K562 (cell line): ENCODE data around the gene ZNF740. TPM values are rescaled to one million over a fixed set of nuclear protein-coding genes. Genes with fewer than 3 reads are reported as not detected.

ENCODE experiments used
- CEBPZ ChIP-seq: fragments of 150-350 bp; IDR thresholded peaks from 2 replicates; pipeline ENCODE4 v1.6.1; 2014; ENCODE audit warnings: low read depth, mild to moderate bottlenecking, low read length, borderline replicate concordance
- E2F3 ChIP-seq: fragments of 250-450 bp; sonication (Bioruptor Pico); IDR thresholded peaks from 2 replicates; pipeline ENCODE4 v1.4.0; 2020; ENCODE audit warnings: mild to moderate bottlenecking
- EP300 ChIP-seq: IDR thresholded peaks from 2 replicates; pipeline ENCODE4 v1.6.1; 2012; ENCODE audit warnings: low read length, improper control_type of control experiment
- ESRRB ChIP-seq: fragments of 250-450 bp; sonication (Bioruptor Pico); IDR thresholded peaks from 2 replicates; pipeline ENCODE4 v1.5.0; 2020; ENCODE audit warnings: mild to moderate bottlenecking, moderate library complexity, borderline replicate concordance
- HSF4 ChIP-seq: fragments of 250-450 bp; sonication (Bioruptor Pico); IDR thresholded peaks from 2 replicates; pipeline ENCODE4 v2.1.2; 2022; ENCODE audit warnings: mild to moderate bottlenecking, moderate library complexity, borderline replicate concordance
- ILK ChIP-seq: fragments of 450-650 bp; IDR thresholded peaks from 2 replicates; pipeline ENCODE4 v1.6.1; 2016; ENCODE audit warnings: missing genetic modification characterization, low read depth, mild to moderate bottlenecking, missing compliant biosample characterization, moderate library complexity, borderline replicate concordance
- IRF9 ChIP-seq: fragments of 450-650 bp; IDR thresholded peaks from 2 replicates; pipeline ENCODE4 v1.6.1; 2016; ENCODE audit warnings: missing biosample characterization, missing genetic modification characterization
- NRF1 ChIP-seq, 2 experiments: fragments of 450-650 bp; IDR thresholded peaks in 1 of 2; conservative IDR thresholded peaks in 1 of 2; 2 replicates each; pipeline ENCODE4 v1.6.1; 2014; ENCODE audit warnings: mild to moderate bottlenecking in 2 of 2
- PRPF4 ChIP-seq: fragments of 200-400 bp; formaldehyde crosslinking; IDR thresholded peaks from one replicate; pipeline ENCODE4 v1.6.1; 2017; ENCODE audit warnings: low read length, low read depth, mild to moderate bottlenecking; ENCODE audit not compliant: insufficient read depth, poor library complexity, severe bottlenecking
- SLC30A9 ChIP-seq: fragments of 250-450 bp; sonication (Bioruptor Pico); IDR thresholded peaks from 2 replicates; pipeline ENCODE4 v1.8.0; 2022; ENCODE audit warnings: mild to moderate bottlenecking, moderate library complexity
- STAT5B ChIP-seq: fragments of 250-450 bp; sonication (Bioruptor Pico); IDR thresholded peaks from 2 replicates; pipeline ENCODE4 v1.8.0; 2021; ENCODE audit warnings: mild to moderate bottlenecking, inconsistent platforms
- ZBTB34 ChIP-seq: fragments of 250-450 bp; sonication (Bioruptor Pico); IDR thresholded peaks from 2 replicates; pipeline ENCODE4 v1.8.0; 2021; ENCODE audit warnings: mild to moderate bottlenecking, moderate library complexity
- ZC3H8 ChIP-seq: fragments of 450-650 bp; IDR thresholded peaks from 2 replicates; pipeline ENCODE4 v1.6.1; 2017
- ZNF134 ChIP-seq: fragments of 250-450 bp; sonication (Bioruptor Pico); conservative IDR thresholded peaks from 2 replicates; pipeline ENCODE4 v1.4.0; 2020
- ZNF217 ChIP-seq: sonication (generic); formaldehyde crosslinking; IDR thresholded peaks from 2 replicates; pipeline ENCODE4 v1.8.0; 2022; ENCODE audit warnings: mild to moderate bottlenecking, missing genetic modification reagents
- ZNF311 ChIP-seq: fragments of 250-450 bp; sonication (Bioruptor Pico); IDR thresholded peaks from 2 replicates; pipeline ENCODE4 v1.4.0; 2020; ENCODE audit warnings: mild to moderate bottlenecking, moderate library complexity
- ZNF324 ChIP-seq: fragments of 250-450 bp; sonication (Bioruptor Pico); IDR thresholded peaks from 2 replicates; pipeline ENCODE4 v1.4.0; 2020; ENCODE audit warnings: mild to moderate bottlenecking
- ZNF449 ChIP-seq: fragments of 250-450 bp; sonication (Bioruptor Pico); IDR thresholded peaks from 2 replicates; pipeline ENCODE4 v1.8.0; 2022; ENCODE audit warnings: moderate library complexity, mild to moderate bottlenecking, inconsistent platforms
- polyA plus RNA-seq, 8 experiments: library from polyadenylated mRNA; depleted of rRNA in 4 of 8; stranded (reverse) in 5 of 8; unstranded in 3 of 8; fragments of >200 nt; fragmentation: Nextera tagmentation in 2 of 8; fragmentation: Illumina TruSeq in 1 of 8; extraction: Ambion mirVana in 2 of 8; extraction: Trizol in 1 of 8; gene quantifications; 2 replicates each; pipeline versions ENCODE4 v1.2.1 to v1.2.3, GENCODE V29; 2011 to 2014; ENCODE audit warnings: inconsistent platforms in 1 of 8, missing spikeins in 1 of 8
- total RNA-seq, 7 experiments: library from RNA; depleted of rRNA in 6 of 7; stranded (reverse); fragments of >200 nt in 6 of 7; fragmentation: Illumina TruSeq in 2 of 7; extraction: Trizol in 2 of 7; gene quantifications; 2 replicates each; pipeline versions ENCODE4 v1.2.1 to v1.2.3, GENCODE V29; 2011 to 2021; ENCODE audit warnings: low replicate concordance in 1 of 7

Gene ZNF740
- total and polyA plus RNA-seq, 9 of the 15 experiments (the other 6 are each of a cell fraction or from before 2014, with no cell fraction given): 0.57 to 46.4 (median 18.6) TPM

GRCh38 chr12:53147653-53148052 lies 32.9 kb upstream of the ZNF740 start (continued):
- no peak for TF ChIP-seq CEBPZ
- no peak for TF ChIP-seq PRPF4
- TF ChIP-seq HSF4 (CRISPR knock-in tag): no peak
- no peak for TF ChIP-seq EP300
- TF ChIP-seq ZNF449 (CRISPR knock-in tag): peak; percentile 96
- peak; percentile 99 for TF ChIP-seq SLC30A9 (CRISPR knock-in tag)
- TF ChIP-seq ZNF311 (CRISPR knock-in tag): no peak
- no peak for TF ChIP-seq NRF1 (conservative IDR thresholded peaks at IDR 0.05 in 1 of 2, IDR thresholded peaks at IDR 0.05 in 1 of 2)
- peak; percentile 60; the same call in 1 of the 2 replicates for TF ChIP-seq STAT5B (CRISPR knock-in tag)
- TF ChIP-seq ESRRB (CRISPR knock-in tag): no peak
- no peak for TF ChIP-seq ZNF134 (CRISPR knock-in tag)
- TF ChIP-seq ZNF217: no peak
- TF ChIP-seq E2F3 (CRISPR knock-in tag): peak; percentile 36; the same call in 1 of the 2 replicates
- TF ChIP-seq ZC3H8: no peak
- no peak for TF ChIP-seq ZNF324
- TF ChIP-seq IRF9 (tag): no peak
- TF ChIP-seq ZBTB34 (CRISPR knock-in tag): no peak
- no peak for TF ChIP-seq ILK
